ENCODE results near the gene TMCO1.

DNA sequence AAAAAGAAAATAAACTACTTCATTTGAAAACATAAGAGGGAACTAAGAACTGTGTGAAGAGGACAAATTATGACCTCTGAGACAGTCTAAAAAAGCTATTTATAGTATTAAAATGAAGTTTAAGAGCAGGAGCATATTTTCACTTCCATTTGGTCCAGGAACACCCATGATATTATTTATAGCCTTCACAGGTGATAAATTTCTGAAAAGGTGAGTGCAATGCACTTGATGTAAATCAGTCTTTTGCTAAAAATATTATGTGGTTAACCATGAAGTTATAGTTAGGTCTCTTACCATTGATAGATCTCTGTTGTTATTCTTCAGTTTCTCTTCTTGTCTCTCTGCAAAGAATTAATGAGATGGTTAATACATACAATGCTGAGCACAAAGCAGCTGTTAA is 14.7 kb downstream of the TMCO1 start:
- TF ChIP-seq ZNF274 (IDR thresholded peaks at IDR 0.05; ENCODE audit: low read depth, low read length) (no peak), SUZ12 (IDR thresholded peaks at IDR 0.05; ENCODE audit: extremely low read depth, insufficient read depth, insufficient read length) (no peak)
